SU-DHL-6 (cell line): ENCODE data around the gene RUNX1.

Source experiments
- H2AFZ ChIP-seq: fragments of 200-600 bp; sonication (generic); 2 replicates; pipeline ENCODE4 v1.6.1; 2014; ENCODE audit warnings: low read depth, mild to moderate bottlenecking, moderate library complexity, mixed read lengths, antibody characterized with exemption, low read length; ENCODE audit not compliant: severe bottlenecking
- H3F3A ChIP-seq: fragments of 200-600 bp; shearing (Covaris generic); 2 replicates; pipeline ENCODE4 v1.6.0; 2016; ENCODE audit warnings: antibody characterized with exemption, mild to moderate bottlenecking; ENCODE audit not compliant: insufficient read depth
- H3K27ac ChIP-seq: fragments of 200-600 bp; sonication (generic); 2 replicates; pipeline ENCODE4 v1.5.1; 2016; ENCODE audit warnings: low read depth, mild to moderate bottlenecking, low read length, moderate library complexity, mixed read lengths
- H3K27me3 ChIP-seq: fragments of 200-600 bp; sonication (generic), shearing (Covaris generic); 2 replicates; pipeline ENCODE4 v1.6.0; 2014; ENCODE audit warnings: mild to moderate bottlenecking, low read length
- H3K36me3 ChIP-seq: fragments of 200-600 bp; sonication (generic); 2 replicates; pipeline ENCODE4 v1.6.1; 2014; ENCODE audit warnings: mild to moderate bottlenecking, low read length, mixed read lengths
- H3K4me2 ChIP-seq: fragments of 300-600, 200-600 bp; shearing (Covaris generic), sonication (generic); 2 replicates; pipeline ENCODE4 v1.6.0; 2014; ENCODE audit warnings: low read length, low read depth, mild to moderate bottlenecking; ENCODE audit not compliant: poor library complexity, severe bottlenecking
- H3K4me3 ChIP-seq: fragments of 200-600 bp; sonication (generic); 2 replicates; pipeline ENCODE4 v1.5.1; 2014; ENCODE audit warnings: antibody characterized with exemption, low read length, mild to moderate bottlenecking, mixed read lengths; ENCODE audit not compliant: insufficient read depth, poor library complexity, severe bottlenecking
- H3K79me2 ChIP-seq: fragments of 200-600 bp; sonication (generic); 2 replicates; pipeline ENCODE4 v1.6.1; 2014; ENCODE audit warnings: mild to moderate bottlenecking, low read length, moderate library complexity; ENCODE audit not compliant: insufficient read depth
- H3K9ac ChIP-seq: fragments of 200-600 bp; sonication (generic); 2 replicates; pipeline ENCODE4 v1.7.0; 2014; ENCODE audit warnings: mild to moderate bottlenecking, low read length
- H3K9me2 ChIP-seq: fragments of 200-600 bp; sonication (generic); replicated peaks from 2 replicates; pipeline ENCODE4 v1.6.1; 2014; ENCODE audit warnings: low read length; ENCODE audit not compliant: insufficient read depth
- H3K9me3 ChIP-seq: fragments of 200-600 bp; sonication (generic); 2 replicates; pipeline ENCODE4 v1.6.1; 2014; ENCODE audit warnings: low read length, mixed read lengths; ENCODE audit not compliant: insufficient read depth
- H4K20me1 ChIP-seq: fragments of 200-600 bp; sonication (generic); 2 replicates; pipeline ENCODE4 v1.6.1; 2014; ENCODE audit warnings: low read depth, mild to moderate bottlenecking, antibody characterized with exemption, low read length, moderate library complexity, mixed read lengths
- CTCF ChIP-seq: fragments of 200-600 bp; sonication (generic); IDR thresholded peaks from one replicate; pipeline ENCODE4 v1.5.1; 2017; ENCODE audit warnings: antibody characterized with exemption, mild to moderate bottlenecking, low read length, moderate library complexity; ENCODE audit not compliant: insufficient read depth, poor library complexity, severe bottlenecking
- EZH2phosphoT487 ChIP-seq: fragments of 200-600 bp; sonication (generic), shearing (Covaris generic); conservative IDR thresholded peaks from 2 replicates; pipeline ENCODE4 v1.6.1; 2018; ENCODE audit warnings: mild to moderate bottlenecking, antibody characterized with exemption, low read length, moderate library complexity, mixed read lengths

The RUNX1 gene

GRCh38 chr21:34983680-34984086 lies 65.4 kb downstream of the RUNX1 start:
- peaks cover 68% of the 10 kb centered on the region for H3K79me2 ChIP-seq
- H3K9ac ChIP-seq: no peak overlapping the region
- no peaks in the 10 kb centered on the region for H3F3A ChIP-seq
- TF ChIP-seq EZH2phosphoT487 (no peak), CTCF (no peak)
- no peaks in the 10 kb centered on the region for H3K27me3 ChIP-seq
- no peaks in the 10 kb centered on the region for H3K36me3 ChIP-seq
- no peak overlapping the region for H3K4me2 ChIP-seq
- H3K4me3 ChIP-seq: no peak overlapping the region
- peaks cover 27% of the 10 kb centered on the region; the same call in 1 of the 2 replicates for H4K20me1 ChIP-seq
- no peak overlapping the region; the same call in 1 of the 2 replicates for H3K27ac ChIP-seq
- H3K9me2 ChIP-seq: no peaks in the 10 kb centered on the region
- H2AFZ ChIP-seq: no peak overlapping the region
- no peaks in the 10 kb centered on the region for H3K9me3 ChIP-seq

GRCh38 chr21:34981791-34982190 lies 67.3 kb downstream of the RUNX1 start:
- H3K9ac ChIP-seq: no peak overlapping the region
- no peak overlapping the region for H3K4me2 ChIP-seq
- no peaks in the 10 kb centered on the region for H3K9me3 ChIP-seq
- H3F3A ChIP-seq: no peaks in the 10 kb centered on the region
- no peak overlapping the region for H3K27ac ChIP-seq
- peaks cover 69% of the 10 kb centered on the region for H3K79me2 ChIP-seq
- peaks cover 30% of the 10 kb centered on the region for H4K20me1 ChIP-seq
- no peaks in the 10 kb centered on the region for H3K9me2 ChIP-seq
- H3K27me3 ChIP-seq: no peaks in the 10 kb centered on the region
- no peak for TF ChIP-seq CTCF
- TF ChIP-seq EZH2phosphoT487: no peak
- no peak overlapping the region for H3K4me3 ChIP-seq
- no peaks in the 10 kb centered on the region for H3K36me3 ChIP-seq
- H2AFZ ChIP-seq: no peak overlapping the region

- TF ChIP-seq CTCF: no peak
- no peak for TF ChIP-seq EZH2phosphoT487
- H3F3A ChIP-seq: no peaks in the 10 kb centered on the region
- no peaks in the 10 kb centered on the region for H3K36me3 ChIP-seq
- H3K9ac ChIP-seq: no peak overlapping the region
- peaks cover 68% of the 10 kb centered on the region for H3K79me2 ChIP-seq
- H4K20me1 ChIP-seq: peaks cover 28% of the 10 kb centered on the region
- no peaks in the 10 kb centered on the region for H3K27me3 ChIP-seq
- no peak overlapping the region for H3K4me3 ChIP-seq
- H3K9me2 ChIP-seq: no peaks in the 10 kb centered on the region
- H3K9me3 ChIP-seq: no peaks in the 10 kb centered on the region
- H3K27ac ChIP-seq: no peak overlapping the region
- no peak overlapping the region for H3K4me2 ChIP-seq
- H2AFZ ChIP-seq: no peak overlapping the region
These were observed 68.5 kb downstream of the RUNX1 start for GRCh38 chr21:34980423-34981115.
